Loucy (cell line): ENCODE results near the gene STH.

Experiments
- EZH2phosphoT487 ChIP-seq: fragments of 200-600 bp; IDR thresholded peaks from 2 replicates; pipeline ENCODE4 v1.6.1; 2018; ENCODE audit warnings: antibody characterized with exemption, mild to moderate bottlenecking, moderate library complexity, borderline replicate concordance
- TF ChIP-seq, protein P1 (sequence below): fragments of 200-600 bp; sonication (generic); conservative IDR thresholded peaks from 2 replicates; pipeline ENCODE4 v1.5.1; 2014; ENCODE audit warnings: mild to moderate bottlenecking, antibody characterized with exemption, low read length

DNA sequence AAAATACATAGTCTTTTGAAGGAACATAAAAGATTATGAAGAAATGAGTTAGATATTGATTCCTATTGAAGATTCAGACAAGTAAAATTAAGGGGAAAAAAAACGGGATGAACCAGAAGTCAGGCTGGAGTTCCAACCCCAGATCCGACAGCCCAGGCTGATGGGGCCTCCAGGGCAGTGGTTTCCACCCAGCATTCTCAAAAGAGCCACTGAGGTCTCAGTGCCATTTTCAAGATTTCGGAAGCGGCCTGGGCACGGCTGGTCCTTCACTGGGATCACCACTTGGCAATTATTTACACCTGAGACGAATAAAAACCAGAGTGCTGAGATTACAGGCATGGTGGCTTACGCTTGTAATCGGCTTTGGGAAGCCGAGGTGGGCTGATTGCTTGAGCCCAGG lies 9.5 kb downstream of the STH start:
- no peak for TF ChIP-seq EZH2phosphoT487
- TF ChIP-seq, protein P1, sequence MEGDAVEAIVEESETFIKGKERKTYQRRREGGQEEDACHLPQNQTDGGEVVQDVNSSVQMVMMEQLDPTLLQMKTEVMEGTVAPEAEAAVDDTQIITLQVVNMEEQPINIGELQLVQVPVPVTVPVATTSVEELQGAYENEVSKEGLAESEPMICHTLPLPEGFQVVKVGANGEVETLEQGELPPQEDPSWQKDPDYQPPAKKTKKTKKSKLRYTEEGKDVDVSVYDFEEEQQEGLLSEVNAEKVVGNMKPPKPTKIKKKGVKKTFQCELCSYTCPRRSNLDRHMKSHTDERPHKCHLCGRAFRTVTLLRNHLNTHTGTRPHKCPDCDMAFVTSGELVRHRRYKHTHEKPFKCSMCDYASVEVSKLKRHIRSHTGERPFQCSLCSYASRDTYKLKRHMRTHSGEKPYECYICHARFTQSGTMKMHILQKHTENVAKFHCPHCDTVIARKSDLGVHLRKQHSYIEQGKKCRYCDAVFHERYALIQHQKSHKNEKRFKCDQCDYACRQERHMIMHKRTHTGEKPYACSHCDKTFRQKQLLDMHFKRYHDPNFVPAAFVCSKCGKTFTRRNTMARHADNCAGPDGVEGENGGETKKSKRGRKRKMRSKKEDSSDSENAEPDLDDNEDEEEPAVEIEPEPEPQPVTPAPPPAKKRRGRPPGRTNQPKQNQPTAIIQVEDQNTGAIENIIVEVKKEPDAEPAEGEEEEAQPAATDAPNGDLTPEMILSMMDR = no peak
